Measurements from ENCODE around the gene MARCHF11.

The MARCHF11 gene

GRCh38 chr5:16051246-16051755, 128.3 kb downstream of the MARCHF11 start:
- DNase-seq (ENCODE audit: low spot score): no peak

GRCh38 chr5:16050414-16050813, 129.2 kb downstream of the MARCHF11 start:
- no peak for DNase-seq (ENCODE audit: low spot score)

GRCh38 chr5:16049761-16050160, 129.8 kb downstream of the MARCHF11 start:
- DNase-seq (ENCODE audit: low spot score): no peak

GRCh38 chr5:16048132-16048531, 131.5 kb downstream of the MARCHF11 start:
- no peak for DNase-seq (ENCODE audit: low spot score)

GRCh38 chr5:16043349-16043965, 136.1 kb downstream of the MARCHF11 start:
- no peak for DNase-seq (ENCODE audit: low spot score)

GRCh38 chr5:16037121-16037845, 142.3 kb downstream of the MARCHF11 start:
- DNase-seq (ENCODE audit: low spot score): no peak

- no peak for DNase-seq (ENCODE audit: low spot score)
Observed at GRCh38 chr5:16034319-16035001, 145.1 kb downstream of the MARCHF11 start.

- no peak for DNase-seq (ENCODE audit: low spot score)
Observed at GRCh38 chr5:16033187-16033925, 146.2 kb downstream of the MARCHF11 start.

- DNase-seq (ENCODE audit: low spot score): no peak
Observed at GRCh38 chr5:16028708-16029107, 150.9 kb downstream of the MARCHF11 start.

GRCh38 chr5:16025681-16026080, 153.9 kb downstream of the MARCHF11 start:
- DNase-seq (ENCODE audit: low spot score): no peak

GRCh38 chr5:16018970-16019369, 160.6 kb downstream of the MARCHF11 start:
- DNase-seq (ENCODE audit: low spot score): no peak

- no peak for DNase-seq (ENCODE audit: low spot score)
Observed at GRCh38 chr5:16017720-16018119, 161.9 kb downstream of the MARCHF11 start.
